GM20000 (cell line): Measurements from ENCODE around the gene ALG9.
A peak's percentile ranks its signal among the peaks of the same experiment; 100 is the strongest.

Source experiments
- DNase-seq: peaks from one replicate; pipeline ENCODE4 v3.0.0; 2012; ENCODE audit warnings: low spot score
- TF ChIP-seq, protein P1 (sequence below): IDR thresholded peaks from 2 replicates; pipeline ENCODE4 v1.5.1; 2012; ENCODE audit warnings: mild to moderate bottlenecking, control low read depth; ENCODE audit errors: extremely low read depth, missing control alignments

ALG9 gene

DNA sequence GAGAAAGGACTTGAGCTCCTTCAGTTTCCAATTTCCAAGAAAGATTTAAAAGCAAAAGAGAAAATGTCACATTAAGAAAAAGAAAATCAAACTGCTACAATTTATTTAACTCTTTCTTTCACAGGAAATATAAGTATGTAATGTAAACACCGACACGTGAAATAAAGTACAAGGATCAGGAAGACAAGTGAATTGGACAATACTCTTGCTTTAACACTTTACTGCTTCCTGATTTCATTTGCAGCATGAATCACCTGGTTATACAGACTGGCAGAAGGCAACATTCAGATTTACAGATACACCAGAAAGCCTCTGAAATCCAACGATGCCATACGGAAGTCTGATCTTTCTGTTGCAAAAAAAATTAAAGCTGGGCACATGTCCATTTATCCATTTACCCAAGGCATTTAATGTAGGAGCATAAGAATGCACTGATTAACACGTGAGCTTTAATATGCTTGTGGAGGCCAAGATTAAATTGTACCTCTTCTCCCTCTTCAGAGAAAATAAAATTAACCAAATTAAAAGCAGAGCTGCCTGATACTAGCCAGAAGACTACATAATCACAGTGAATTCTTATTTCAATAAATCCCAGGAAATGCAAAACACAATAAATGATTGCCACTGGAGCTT lies 89.2 kb downstream of the ALG9 start:
- TF ChIP-seq, protein P1, sequence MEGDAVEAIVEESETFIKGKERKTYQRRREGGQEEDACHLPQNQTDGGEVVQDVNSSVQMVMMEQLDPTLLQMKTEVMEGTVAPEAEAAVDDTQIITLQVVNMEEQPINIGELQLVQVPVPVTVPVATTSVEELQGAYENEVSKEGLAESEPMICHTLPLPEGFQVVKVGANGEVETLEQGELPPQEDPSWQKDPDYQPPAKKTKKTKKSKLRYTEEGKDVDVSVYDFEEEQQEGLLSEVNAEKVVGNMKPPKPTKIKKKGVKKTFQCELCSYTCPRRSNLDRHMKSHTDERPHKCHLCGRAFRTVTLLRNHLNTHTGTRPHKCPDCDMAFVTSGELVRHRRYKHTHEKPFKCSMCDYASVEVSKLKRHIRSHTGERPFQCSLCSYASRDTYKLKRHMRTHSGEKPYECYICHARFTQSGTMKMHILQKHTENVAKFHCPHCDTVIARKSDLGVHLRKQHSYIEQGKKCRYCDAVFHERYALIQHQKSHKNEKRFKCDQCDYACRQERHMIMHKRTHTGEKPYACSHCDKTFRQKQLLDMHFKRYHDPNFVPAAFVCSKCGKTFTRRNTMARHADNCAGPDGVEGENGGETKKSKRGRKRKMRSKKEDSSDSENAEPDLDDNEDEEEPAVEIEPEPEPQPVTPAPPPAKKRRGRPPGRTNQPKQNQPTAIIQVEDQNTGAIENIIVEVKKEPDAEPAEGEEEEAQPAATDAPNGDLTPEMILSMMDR = no peak
- no peak for DNase-seq

DNA sequence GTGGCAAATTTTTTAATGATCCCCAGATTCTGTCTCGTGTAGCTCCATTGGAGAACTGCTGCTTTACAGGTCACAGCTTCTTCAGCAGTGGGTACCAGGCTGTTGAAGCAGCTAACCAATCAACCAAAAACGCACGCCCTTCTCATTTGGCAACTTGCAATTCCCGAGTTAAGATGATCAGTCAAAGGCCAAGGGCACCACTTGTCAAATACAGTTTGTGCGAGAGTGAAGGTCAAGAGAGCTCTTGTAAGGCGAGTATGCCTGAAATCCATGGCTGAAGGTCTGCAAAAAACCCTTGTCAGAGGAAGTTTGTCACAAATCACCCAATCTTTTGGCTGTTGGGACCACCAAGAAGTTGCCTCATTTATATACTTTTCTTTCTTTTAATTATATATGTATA lies 92.3 kb downstream of the ALG9 start:
- TF ChIP-seq, protein P1 = no peak
- DNase-seq = no peak

DNA sequence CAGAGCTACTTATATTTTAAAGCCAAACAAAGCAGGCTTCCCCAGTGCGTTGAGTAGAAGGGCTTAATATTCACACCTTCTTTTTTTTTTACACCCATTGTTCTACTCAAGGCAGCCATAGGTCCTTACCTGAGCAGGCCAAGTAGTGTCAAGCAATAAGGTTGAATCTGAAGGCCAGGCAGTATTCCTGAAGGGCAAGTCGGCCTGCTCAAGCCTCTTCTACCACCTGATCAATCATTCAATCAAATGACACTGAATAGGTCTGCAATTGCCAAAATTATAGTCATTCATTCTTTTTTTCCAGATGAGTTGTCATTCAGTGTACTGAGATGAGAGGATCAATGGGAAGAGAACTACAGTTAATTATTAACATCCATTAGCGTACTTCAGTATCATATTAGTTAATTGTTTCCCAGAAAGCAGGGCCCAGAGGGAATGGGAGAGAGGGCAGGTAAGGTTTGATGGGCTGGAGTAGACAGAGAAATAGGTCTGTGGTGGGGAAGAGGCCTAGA lies 93.3 kb downstream of the ALG9 start:
- DNase-seq = no peak
- TF ChIP-seq, protein P1 = no peak

DNA sequence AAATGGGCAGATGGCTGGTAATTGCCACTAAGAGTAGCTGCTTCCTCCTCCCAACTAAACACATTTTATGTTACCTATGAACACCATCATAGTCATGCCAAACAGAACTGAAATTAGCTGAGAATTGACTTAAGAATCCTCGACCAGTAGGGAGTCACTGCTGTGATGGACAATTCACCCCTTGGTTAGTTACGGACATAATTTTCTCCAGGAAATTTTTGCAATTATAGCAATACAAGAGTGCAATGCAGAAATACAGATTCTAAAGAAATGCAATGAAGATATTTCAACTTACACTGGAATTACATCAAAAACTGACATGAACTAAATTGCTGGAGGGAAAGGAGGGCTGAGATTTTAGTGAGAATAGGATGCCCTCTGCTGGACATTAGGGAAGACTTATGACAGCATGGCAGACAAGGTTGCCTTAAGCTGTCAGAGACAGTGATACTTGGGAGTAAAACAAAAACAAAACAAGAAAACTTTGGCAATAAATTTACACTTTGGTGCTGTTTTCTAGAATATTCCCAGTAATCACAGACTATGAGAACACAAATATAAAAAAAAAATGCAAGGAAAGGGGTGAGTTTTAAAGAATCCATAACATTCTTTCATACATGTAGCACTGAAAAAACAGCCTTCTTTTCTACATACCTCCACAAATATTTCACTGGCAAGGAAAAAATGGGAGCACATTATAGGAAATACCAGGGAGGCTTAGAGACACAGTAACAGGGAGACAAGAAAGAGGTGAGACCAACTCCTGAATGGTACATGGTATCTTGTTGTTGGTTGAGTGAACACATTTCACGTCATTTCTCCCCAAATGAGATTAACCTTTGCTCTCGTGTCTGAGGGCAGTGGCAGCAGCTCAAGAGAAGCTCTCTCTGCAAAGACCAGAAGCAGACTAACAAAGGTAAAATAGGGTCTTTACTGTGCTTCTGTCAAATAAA lies 94.0 kb downstream of the ALG9 start:
- TF ChIP-seq, protein P1 = peak; percentile 60
- peak; percentile 63 for DNase-seq

DNA sequence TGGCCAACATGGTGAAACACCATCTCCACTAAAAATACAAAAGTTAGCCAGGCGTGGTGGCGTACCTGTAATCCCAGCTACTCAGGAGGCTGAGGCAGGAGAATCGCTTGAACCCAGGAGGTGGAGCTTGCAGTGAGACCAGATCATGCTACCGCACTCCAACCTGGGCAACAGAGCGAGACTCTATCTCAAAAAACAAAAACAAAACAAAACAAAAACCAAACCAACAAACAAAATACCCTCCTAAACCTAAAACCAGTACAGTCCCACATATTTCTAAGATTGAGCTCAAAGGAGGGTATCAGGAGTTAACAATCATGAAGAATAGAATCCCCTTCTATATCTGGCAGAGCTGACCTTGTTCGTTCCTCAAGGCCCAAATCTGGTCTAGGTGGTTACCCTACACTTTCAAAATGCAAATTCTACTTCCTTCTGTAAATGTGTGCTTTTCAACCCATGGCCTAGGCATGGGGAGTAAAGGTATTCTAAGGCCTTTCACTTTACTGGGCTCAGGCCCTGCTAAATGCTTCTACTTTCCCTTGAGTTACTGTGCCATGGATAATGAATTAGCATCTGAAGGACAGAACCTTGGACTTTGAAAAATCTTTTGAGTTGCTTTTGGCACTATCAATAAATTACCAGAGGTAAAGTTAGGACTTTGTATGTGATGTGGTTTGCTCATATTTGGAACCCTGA lies 94.8 kb downstream of the ALG9 start:
- TF ChIP-seq, protein P1 = no peak
- peak; percentile 68 for DNase-seq

DNA sequence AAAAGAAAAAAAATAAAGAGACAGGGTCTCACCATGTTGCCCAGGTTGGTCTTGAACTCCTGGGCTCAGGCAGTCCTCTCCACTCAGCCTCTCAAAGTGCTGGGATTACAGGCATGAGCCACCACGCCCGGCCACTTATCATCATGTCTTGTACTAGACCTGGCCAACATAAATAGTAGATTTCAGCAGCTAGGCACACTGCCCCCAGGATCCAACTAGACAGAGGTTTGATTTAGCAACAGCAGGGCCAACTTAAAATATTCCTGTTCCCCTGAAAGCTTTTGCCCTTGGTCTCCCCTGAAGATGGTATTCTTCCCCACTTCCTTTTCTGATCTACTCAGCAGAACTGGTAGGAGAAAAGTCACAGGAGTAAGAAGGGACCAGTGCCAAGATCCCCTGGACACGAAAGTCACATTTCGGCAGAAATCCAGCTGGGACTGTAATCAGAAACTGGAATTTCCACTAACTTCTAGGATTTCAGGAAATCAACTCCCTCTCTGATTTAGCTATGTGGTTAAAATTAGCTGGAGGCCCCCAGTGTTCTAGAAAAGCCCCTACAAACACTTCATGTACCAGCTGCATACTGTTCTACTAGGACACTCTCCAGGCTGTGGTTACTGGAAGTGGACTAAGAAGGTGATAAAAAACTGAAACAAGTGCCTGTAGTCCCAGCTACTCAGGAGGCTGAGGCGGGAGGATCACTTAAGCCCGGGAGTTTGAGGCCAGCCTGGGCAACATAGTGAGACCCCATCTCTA lies 96.2 kb downstream of the ALG9 start:
- TF ChIP-seq, protein P1 = no peak
- no peak for DNase-seq
